ENCODE measurements around the gene RTN1.

Gene RTN1

GRCh38 chr14:59845245-59845644, 25.3 kb downstream of the RTN1 start:
- Histone ChIP-seq H3K9ac (ENCODE audit: low read depth, low read length, poor library complexity, severe bottlenecking) (no peak overlapping the region), H3F3A (ENCODE audit: low read depth) (no peaks in the 10 kb centered on the region), H3K36me3 (ENCODE audit: insufficient read depth, low read length) (no peaks in the 10 kb centered on the region), H4K20me1 (ENCODE audit: insufficient read depth, low read length, poor library complexity, severe bottlenecking) (no peaks in the 10 kb centered on the region), H3K9me2 (replicated peaks; ENCODE audit: low read depth, low read length) (no peaks in the 10 kb centered on the region), H3K79me2 (ENCODE audit: insufficient read depth, low read length) (no peaks in the 10 kb centered on the region), H3K4me1 (ENCODE audit: insufficient read depth, low read length, poor library complexity, severe bottlenecking) (no peaks in the 10 kb centered on the region), H3K4me3 (ENCODE audit: low read length, poor library complexity, severe bottlenecking) (no peak overlapping the region), H2AFZ (ENCODE audit: low read length) (no peak overlapping the region), H3K9me3 (ENCODE audit: insufficient read depth, low read depth, low read length) (no peaks in the 10 kb centered on the region), H3K4me2 (ENCODE audit: low read depth, low read length, poor library complexity, severe bottlenecking) (no peak overlapping the region), H3K27me3 (ENCODE audit: insufficient read depth, low read length, poor library complexity, severe bottlenecking) (no peaks in the 10 kb centered on the region)
- TF ChIP-seq EZH2phosphoT487 (IDR thresholded peaks at IDR 0.05; ENCODE audit: borderline replicate concordance), result no peak
- no peak for TF ChIP-seq CTCF (conservative IDR thresholded peaks at IDR 0.05; ENCODE audit: low read length)

- Histone ChIP-seq H2AFZ (ENCODE audit: low read length) (no peak overlapping the region), H3K9me2 (replicated peaks; ENCODE audit: low read depth, low read length) (no peaks in the 10 kb centered on the region), H3K4me1 (ENCODE audit: insufficient read depth, low read length, poor library complexity, severe bottlenecking) (no peaks in the 10 kb centered on the region), H3K4me2 (ENCODE audit: low read depth, low read length, poor library complexity, severe bottlenecking) (no peak overlapping the region), H3K9ac (ENCODE audit: low read depth, low read length, poor library complexity, severe bottlenecking) (no peak overlapping the region), H3K4me3 (ENCODE audit: low read length, poor library complexity, severe bottlenecking) (no peak overlapping the region), H3K27me3 (ENCODE audit: insufficient read depth, low read length, poor library complexity, severe bottlenecking) (no peaks in the 10 kb centered on the region), H3K36me3 (ENCODE audit: insufficient read depth, low read length) (no peaks in the 10 kb centered on the region), H3F3A (ENCODE audit: low read depth) (no peaks in the 10 kb centered on the region), H4K20me1 (ENCODE audit: insufficient read depth, low read length, poor library complexity, severe bottlenecking) (no peaks in the 10 kb centered on the region), H3K9me3 (ENCODE audit: insufficient read depth, low read depth, low read length) (no peaks in the 10 kb centered on the region), H3K79me2 (ENCODE audit: insufficient read depth, low read length) (no peaks in the 10 kb centered on the region)
- TF ChIP-seq CTCF (conservative IDR thresholded peaks at IDR 0.05; ENCODE audit: low read length), result no peak
- TF ChIP-seq EZH2phosphoT487 (IDR thresholded peaks at IDR 0.05; ENCODE audit: borderline replicate concordance), result no peak
These were observed 26.3 kb downstream of the RTN1 start for GRCh38 chr14:59844186-59844812.

- Histone ChIP-seq H3K36me3 (ENCODE audit: insufficient read depth, low read length) (no peaks in the 10 kb centered on the region), H3K4me2 (ENCODE audit: low read depth, low read length, poor library complexity, severe bottlenecking) (no peak overlapping the region), H2AFZ (ENCODE audit: low read length) (no peak overlapping the region), H3K9me3 (ENCODE audit: insufficient read depth, low read depth, low read length) (no peaks in the 10 kb centered on the region), H3K79me2 (ENCODE audit: insufficient read depth, low read length) (no peaks in the 10 kb centered on the region), H3K27me3 (ENCODE audit: insufficient read depth, low read length, poor library complexity, severe bottlenecking) (no peaks in the 10 kb centered on the region), H3F3A (ENCODE audit: low read depth) (no peaks in the 10 kb centered on the region), H4K20me1 (ENCODE audit: insufficient read depth, low read length, poor library complexity, severe bottlenecking) (no peaks in the 10 kb centered on the region), H3K9me2 (replicated peaks; ENCODE audit: low read depth, low read length) (no peaks in the 10 kb centered on the region), H3K4me1 (ENCODE audit: insufficient read depth, low read length, poor library complexity, severe bottlenecking) (no peaks in the 10 kb centered on the region), H3K9ac (ENCODE audit: low read depth, low read length, poor library complexity, severe bottlenecking) (no peak overlapping the region), H3K4me3 (ENCODE audit: low read length, poor library complexity, severe bottlenecking) (no peak overlapping the region)
- TF ChIP-seq EZH2phosphoT487 (IDR thresholded peaks at IDR 0.05; ENCODE audit: borderline replicate concordance), result no peak
- no peak for TF ChIP-seq CTCF (conservative IDR thresholded peaks at IDR 0.05; ENCODE audit: low read length)
These were observed 34.5 kb downstream of the RTN1 start for GRCh38 chr14:59836116-59836515.

Measured in Loucy (cell line).